ENCODE results near the gene C9.
"Not testable (repeated sequence)": the region's sequence is repeated elsewhere in the genome, so short reads cannot be mapped to it uniquely, and the experiment has no call there.

The C9 gene

DNA sequence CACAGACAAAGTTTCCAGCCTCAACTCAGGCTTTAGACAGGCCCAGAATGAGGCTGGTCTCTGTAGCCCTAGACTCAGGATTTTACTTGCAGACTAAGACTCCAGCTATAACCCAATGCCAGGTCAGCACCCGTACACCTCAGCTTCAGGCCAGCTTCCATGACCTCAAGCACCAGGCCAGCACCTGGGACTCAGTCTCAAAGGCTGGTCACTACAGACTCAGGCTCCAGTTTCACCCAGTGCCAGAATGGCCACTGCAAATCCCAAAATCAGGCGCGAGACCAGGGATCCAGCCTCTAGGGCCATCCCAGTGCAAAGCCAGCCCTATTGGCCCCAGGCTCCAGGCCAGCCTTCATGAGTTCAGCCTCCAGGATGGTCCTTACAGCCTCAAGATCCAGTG lies 44.9 kb downstream of the C9 start:
- DNase-seq = no peak

- DNase-seq = not testable (repeated sequence)
These were observed 47.8 kb downstream of the C9 start for GRCh38 chr5:39316464-39316863.

- no peak for DNase-seq
These were observed 48.3 kb downstream of the C9 start for GRCh38 chr5:39315995-39316394.

- no peak for DNase-seq
These were observed 49.7 kb downstream of the C9 start for GRCh38 chr5:39314591-39314990.

DNA sequence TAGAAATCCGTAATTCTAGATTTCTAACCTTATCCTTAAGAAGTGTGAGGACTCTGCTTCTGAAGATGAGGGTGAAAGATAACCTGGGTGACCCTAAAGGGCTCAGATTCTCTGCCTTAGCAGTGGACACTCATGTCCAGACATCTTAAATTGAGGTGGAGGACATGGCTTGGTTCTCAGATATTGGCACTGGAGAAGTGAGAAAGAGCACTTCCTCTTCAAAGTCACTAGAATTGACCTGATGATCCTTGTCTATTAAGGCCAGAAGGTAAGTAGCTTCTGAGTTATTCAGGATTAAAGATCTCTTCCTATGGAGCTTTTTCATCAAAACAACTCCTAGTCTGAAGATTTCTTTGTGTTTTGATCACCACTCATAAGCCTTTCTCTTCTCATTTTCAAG lies 54.8 kb downstream of the C9 start:
- DNase-seq = no peak

GRCh38 chr5:39302472-39302871 lies 61.8 kb downstream of the C9 start:
- no peak for DNase-seq

- no peak for DNase-seq
These were observed 62.9 kb downstream of the C9 start for GRCh38 chr5:39301406-39301805.

DNA sequence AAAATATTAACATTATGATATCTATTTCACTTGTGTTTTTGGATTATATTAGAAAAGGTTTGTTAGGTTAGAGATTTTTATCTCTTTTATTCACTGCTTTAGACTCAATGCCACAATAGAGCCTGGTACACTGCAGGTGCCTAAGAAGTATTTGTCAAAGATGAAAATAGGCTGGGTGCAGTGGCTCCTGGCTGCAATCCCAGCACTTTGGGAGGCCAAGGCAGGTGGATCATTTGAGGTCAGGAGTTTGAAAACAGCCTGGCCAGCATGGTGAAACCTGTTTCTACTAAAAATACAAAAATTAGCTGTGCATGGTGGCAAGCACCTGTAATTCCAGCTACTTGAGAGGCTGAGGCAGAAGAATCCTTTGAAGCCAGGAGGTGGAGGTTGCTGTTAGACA lies 64.3 kb downstream of the C9 start:
- DNase-seq = no peak

DNA sequence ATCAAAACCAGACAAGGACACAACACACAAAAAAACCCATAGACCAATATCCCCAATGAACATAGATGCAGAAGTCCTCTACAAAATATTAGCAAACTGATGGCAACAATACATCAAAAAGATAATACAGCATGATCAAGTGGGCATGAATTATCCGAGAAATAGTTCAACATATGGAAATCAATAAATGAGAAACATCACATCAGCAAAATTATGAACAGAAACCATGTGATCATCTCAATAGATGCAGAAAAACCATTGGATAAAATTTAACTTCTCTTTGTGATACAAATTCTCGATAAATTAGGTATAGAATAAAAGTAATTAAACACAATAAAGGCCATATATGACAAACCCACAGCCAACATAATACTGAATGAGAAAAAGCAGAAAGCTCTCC lies 69.6 kb downstream of the C9 start:
- DNase-seq = no peak

DNA sequence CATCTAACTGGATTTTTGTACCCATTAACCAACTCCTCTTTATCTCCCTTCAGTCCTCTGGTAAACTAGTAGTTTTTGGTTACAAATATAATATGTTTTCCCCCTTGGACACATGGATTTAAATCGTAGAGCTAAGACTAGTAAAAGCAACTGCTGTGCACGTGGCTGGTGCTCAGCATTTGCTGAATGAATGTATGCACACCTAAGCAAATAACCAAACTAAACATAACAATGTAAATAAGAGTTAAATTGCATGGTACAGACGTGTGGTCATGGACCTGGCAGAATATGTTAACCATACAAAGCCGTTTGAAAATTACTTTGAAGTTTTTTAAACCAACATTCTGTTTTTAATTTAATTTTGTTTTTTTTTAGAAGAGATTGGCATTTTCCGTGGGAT lies 79.7 kb downstream of the C9 start:
- no peak for DNase-seq

GRCh38 chr5:39283231-39283818 lies 81.0 kb downstream of the C9 start:
- peak; percentile 92 for DNase-seq

DNA sequence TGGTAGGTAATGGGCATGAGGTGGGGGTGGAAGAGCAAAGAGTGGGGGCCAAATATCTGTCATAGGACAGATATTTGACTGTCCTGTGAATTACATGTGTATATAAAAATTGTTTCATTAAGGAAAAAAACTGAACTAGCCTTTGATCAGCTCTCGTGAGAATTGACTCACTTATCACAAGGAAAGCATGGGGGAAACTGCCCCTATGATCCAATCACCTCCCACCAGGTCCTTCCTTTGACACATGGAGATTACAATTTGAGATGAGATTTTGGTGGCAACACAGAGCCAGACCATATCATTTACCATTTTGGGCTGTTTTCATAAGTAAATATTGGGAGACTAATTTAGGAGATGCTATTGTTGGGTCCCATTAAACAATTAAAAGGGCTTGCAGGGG lies 81.7 kb downstream of the C9 start:
- no peak for DNase-seq

DNA sequence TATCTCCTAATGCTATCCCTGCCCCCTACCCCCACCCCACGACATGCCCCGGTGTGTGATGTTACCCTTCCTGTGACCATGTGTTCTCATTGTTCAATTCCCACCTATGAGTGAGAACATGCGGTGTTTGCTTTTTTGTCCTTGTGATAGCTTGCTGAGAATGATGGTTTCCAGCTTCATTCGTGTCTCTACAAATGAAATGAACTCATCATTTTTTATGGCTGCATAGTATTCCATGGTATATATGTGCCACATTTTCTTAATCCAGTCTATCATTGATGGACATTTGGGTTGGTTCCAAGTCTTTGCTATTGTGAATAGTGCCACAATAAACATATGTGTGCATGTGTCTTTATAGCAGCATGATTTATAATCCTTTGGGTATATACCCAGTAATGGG lies 88.4 kb downstream of the C9 start:
- not testable (repeated sequence) for DNase-seq

DNA sequence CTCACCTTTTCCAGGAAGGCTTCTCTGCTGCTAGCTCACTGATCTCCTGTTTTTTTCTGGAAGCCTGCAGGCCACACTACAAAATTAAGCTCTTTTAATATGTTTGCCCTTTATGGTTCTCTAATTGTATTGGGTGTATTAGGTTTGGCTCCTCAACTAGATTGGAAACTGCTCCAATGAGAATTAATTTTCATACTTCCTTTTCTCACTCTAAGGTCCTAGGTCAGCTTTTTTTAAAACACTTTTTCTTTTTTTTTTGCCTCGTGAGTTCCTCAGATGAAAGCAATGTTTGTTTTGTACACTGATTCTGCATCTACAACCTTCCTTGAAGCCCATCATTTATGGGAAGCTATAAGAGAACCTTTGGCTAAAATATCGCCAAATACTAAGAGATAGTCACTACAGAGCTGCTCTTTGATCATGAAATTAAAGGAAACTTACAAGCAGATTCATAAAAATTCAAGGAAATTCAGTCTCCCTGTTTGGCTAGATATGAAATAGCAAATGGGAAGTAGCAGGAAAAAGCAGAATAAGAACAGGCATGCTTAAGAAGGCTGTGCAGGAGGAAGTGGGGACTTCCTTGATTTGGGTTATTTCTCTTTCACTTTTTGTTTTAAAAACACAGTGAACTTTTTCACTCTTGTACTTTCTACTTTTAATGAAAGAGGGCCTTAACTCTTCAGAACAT lies 89.8 kb downstream of the C9 start:
- peak; percentile 69 for DNase-seq

- DNase-seq = peak; percentile 61
These were observed 90.9 kb downstream of the C9 start for GRCh38 chr5:39273314-39273954.

DNA sequence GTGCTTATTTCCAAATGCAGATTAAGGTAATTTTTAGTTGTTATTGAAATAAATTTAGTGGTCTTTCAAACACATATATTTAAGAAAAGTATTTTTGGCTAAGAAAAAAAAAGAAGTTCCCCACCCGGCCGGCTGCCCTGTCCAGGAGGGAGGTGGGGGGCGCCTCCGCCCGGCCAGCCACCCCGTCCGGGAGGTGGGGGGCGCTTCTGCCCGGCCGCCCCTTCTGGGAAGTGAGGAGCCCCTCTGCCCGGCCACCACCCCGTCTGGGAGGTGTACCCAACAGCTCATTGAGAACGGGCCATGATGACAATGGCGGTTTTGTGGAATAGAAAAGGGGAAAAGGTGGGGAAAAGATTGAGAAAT lies 91.4 kb downstream of the C9 start:
- DNase-seq = not testable (repeated sequence)

GRCh38 chr5:39270225-39270848 lies 94.0 kb downstream of the C9 start:
- DNase-seq = peak; percentile 93

DNA sequence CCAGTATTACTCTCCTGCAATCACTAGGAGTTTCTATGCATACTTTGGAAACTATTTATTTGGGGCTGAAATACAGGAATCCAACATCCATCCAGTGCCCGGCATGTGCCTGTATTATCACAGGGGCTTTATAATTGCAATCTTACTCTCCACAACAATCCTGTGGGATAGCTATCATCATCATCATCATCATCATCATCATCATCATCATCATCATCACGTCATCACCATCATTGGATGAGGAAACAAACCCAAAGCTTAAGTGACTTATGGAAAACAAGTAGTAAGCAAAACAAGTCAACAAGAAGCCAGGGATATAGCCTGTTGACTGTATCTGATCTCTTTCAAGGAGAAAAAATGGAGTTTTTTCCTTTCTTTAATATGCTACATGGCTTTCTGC lies 97.1 kb downstream of the C9 start:
- DNase-seq = no peak

- DNase-seq = peak; percentile 50
These were observed 97.9 kb downstream of the C9 start for GRCh38 chr5:39266442-39266841.

- DNase-seq = no peak
These were observed 99.8 kb downstream of the C9 start for GRCh38 chr5:39264528-39264927.

DNA sequence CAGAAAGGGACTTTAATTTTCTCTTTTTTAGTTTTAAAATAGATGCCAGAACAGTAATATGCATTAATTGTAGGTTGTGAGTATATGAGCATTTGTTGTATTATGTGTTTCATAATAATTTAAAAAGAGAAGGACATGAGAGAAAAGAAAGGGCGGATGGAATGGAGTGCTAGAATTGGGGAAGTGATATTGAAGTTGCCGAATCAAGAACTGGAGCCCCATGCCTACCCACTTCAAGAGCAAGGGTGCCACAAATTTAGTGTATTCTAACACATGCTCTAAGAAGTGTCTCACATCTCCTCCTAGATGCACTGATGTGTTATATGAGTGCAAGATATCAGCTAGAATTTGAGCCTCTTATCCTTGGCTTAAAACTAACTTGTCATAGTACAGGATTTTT lies 101.3 kb downstream of the C9 start:
- DNase-seq = no peak

DNA sequence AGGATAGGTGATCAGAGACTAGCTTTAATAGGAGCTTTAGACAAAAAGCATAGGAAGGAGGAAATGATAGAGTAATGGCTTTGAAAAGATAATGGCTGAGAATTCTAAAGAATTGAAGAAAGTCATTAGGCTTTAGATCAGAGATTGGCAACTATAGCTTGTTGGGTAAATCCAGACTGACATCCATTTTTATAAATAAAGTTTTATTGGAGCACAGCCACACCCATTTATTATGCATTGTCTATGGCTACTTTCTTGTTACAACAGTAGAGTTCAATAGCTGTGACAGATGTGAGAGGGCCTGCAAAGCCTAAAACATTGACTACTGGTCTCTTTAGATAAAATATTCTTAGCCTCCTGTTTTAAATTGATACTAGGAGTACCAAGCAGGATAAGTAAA lies 104.2 kb downstream of the C9 start:
- peak; percentile 59 for DNase-seq

- no peak for DNase-seq
These were observed 106.7 kb downstream of the C9 start for GRCh38 chr5:39257554-39257953.
